Measurements from ENCODE around the gene NUP210.

Gene NUP210

DNA sequence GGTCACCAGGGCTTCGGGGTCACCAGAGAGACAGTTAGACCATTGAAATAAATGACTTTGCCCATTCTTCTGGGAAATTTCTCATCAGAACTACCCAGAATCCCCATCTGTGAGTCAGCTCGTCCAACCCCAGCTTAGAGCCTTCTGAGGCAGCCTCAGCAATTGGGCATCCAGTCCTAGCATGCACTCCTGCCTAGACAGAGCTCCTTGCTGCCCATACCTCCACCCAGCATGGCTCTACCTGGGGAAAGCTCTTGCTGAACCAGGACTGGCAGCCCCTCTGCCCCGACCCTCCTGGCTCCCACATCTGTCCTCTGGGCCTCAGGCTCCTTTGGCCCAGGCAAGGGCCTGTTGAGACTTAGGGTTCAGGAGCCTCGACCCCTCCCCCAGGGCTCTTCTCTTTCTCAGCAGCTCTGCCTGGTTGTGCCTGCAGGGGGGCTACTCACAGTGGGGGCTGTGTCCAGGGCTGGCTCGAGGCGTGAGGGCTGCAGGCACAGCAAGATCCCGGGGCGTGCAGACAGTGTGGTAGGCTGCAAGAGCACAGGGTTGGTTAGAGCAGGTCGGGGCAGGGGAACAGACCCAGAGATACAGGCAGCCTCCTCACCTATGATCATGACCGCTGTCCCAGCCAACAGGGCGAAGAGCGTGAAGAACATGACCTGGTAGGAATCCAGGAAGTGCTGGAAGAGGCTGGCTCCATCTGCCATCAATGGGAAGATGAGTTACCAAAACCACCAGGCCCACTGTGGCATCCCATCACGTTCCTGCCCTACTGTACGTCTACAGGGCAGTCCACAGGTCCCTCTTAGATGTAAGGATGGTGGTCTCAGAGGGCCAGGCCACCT lies 101.3 kb downstream of the NUP210 start:
- DNase-seq: no peak

DNA sequence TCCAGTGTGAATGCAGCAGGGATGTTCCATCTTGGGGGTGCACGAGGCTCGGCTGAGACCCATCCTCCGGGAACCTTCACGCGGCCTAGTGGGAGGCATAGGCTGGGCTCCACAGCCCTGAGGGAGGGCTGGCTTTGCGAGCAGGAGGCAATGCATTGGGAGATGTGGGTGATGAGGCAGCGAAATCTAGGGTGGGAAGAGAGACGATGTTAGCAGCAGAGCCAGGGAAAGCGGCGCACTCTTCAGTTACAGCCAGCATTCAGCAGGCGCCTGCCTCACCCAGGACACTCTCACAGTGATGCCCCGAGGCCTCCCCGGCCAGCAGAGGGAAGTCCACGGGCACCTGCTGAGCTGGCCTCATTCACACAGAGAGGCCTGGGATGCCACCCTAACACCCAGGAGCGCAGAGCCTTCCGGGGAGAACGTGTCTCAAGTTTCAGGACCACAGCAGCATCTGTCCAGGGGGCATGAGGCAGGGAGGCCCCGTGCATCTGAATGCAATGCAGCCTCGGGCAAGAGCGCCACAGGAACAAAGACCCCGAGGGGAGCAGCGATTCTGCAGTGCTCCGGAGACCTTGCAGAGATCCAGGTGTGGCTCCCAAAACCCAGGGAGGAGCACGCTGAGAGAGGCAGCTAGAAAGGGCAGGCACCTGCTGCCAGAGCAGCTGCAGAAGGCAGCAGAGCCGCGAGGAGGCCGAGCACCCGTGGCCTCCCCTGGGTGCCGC lies 102.4 kb downstream of the NUP210 start:
- DNase-seq: no peak

DNA sequence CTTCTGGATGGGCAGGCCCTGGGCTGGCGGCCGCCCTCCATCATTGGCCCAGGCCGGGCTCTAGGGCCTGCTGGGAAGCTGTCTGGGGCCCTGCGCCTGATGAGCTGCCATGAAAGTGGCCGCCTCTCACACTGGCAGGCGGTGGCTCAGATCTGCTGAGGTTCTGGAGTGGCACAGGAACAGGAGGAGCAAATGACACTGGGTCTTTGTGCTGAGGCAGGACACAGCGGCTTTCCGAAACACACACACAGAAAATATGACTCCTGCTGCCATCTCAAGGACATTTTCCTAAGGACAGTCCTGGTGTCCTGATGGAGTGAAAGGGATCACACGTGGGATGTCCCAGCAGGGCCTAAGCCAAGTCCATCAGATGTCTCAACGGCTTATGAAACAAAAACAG lies 103.5 kb downstream of the NUP210 start:
- DNase-seq: no peak

DNA sequence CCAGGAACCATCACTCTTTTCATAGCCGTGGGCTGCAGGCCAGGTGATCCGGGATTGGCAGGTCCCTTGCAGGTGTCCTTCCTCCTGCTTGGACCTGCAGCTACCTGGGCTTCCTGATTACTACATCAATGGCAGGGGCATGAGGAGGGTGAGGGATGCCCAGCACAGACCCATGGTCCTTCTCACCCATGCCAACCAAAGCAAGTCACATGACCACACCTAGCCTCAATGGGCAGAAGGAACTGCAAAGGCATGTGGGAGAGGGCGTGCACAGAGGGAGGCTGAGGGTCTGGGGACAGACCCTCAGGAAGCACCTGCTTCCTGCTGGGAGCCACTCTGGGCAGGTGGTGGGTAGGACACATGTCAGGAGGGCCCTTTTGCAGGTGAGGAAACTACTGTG lies 105.2 kb downstream of the NUP210 start:
- DNase-seq: no peak

DNA sequence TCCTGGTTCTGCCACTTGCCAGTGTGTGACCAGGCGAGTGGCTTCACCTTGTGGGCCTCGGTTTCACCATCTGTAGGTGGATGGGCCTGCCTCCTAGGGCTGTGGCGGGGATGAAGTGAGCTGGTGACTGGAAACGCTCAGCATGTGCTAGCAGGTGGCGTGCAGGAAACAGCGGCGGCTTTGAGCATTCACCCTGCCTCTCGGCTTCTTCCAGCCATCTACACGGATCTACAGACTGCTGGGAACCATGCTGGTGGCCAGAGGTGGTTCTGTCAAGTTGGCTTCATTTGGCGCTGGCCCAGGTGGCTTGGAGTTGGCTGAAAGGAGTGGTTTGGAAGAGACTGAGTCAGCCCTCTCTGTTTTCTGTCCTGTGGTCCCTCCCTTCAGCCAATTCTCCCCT lies 106.3 kb downstream of the NUP210 start:
- no peak for DNase-seq

DNA sequence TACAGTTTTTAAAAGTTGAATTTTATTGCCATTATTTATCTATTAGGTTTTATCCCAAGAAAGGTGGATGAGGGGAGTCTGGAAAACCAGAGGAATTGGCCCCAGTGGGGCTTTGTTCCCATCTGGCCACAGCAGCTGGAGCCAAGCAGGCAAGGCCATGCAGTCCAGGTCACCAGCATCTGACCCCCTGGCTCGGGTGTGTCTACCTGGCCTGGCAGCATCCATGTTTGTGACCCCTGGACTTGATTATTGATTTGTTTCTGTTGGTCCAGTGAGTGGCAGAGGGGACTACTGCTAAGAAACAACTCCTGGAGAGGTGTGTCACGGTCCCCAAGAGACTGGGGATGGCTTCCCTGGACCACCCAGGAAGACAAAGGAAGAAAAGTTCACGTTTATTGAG lies 111.1 kb downstream of the NUP210 start:
- no peak for DNase-seq

DNA sequence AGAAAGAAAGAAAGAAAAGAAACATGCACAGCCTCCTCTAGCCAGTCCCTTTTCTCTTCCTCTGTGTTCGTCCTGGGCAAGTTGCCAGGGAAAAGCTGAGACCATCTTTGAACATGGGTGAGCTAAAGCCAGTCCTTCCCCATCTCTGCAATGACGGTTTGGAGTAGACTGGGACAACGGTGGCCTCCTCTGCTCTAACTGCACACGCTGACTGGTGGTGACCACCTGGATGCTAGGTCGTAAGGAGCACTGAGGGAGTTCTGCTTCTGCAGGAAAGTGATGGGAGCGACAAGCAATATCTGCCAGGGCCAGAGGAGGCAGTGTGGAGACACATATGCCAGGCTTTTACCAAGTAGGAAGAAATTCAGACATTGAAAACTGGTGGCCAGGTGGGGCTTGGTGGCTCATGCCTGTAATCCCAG lies 111.7 kb downstream of the NUP210 start:
- DNase-seq: peak; percentile 21 to 44

DNA sequence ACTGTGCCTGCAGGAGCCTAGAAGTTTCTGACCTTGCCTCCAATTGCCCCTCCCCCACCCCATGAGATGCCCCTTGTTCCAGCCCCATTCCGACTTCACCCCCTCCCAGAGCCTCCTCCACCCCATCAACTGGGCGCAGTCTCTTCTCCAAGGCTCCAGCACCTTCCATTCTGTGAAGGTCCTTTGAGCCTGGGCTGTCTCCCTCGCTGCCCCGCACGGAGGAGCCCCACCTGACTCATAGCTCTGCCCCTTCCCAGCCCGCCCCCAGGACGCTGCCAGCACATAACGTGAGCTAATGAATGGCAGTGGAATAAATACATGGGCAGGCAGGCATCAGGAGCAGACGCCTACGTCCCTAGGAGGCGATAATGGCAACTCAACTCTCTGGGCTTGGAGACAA lies 113.1 kb downstream of the NUP210 start:
- DNase-seq: no peak

DNA sequence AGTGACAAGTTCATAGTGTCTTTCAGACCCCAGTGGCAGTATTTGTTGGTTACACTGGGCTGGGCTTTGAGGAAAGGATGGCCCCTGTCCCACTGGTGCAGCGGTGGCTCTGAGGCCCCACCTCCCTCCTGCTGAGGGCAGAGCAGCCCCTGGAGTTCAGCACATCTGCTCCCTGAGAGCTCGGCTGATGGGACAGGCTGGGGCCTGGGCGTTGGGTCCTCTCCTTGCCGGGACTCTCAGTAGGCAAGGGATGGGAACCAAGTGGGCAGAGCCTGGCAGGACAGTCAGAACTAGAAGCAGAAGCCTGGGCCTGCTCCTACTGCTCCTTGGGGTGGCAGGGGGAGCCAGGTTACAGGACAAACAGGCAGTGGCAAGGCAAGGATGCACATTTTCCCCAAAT lies 114.5 kb downstream of the NUP210 start:
- no peak for DNase-seq

DNA sequence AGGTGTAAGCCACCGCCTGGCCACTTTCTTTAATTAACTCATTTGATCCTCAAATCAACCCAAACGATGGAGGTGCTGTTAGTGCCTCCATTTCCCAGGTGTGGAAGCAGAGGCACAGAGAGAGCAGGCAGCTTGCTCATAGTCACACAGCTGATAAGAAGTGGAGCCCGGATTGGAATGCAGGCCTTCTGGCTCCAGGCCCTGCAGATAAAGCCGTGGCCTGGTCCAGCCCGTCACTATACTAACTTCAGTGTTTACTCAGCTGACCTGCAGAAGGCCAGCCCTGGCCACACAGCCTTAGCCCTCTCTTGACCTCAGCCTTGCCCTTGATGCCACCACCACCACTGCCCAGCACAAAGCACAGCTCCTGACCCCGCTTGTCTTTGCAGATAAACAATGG lies 116.7 kb downstream of the NUP210 start:
- DNase-seq: no peak

DNA sequence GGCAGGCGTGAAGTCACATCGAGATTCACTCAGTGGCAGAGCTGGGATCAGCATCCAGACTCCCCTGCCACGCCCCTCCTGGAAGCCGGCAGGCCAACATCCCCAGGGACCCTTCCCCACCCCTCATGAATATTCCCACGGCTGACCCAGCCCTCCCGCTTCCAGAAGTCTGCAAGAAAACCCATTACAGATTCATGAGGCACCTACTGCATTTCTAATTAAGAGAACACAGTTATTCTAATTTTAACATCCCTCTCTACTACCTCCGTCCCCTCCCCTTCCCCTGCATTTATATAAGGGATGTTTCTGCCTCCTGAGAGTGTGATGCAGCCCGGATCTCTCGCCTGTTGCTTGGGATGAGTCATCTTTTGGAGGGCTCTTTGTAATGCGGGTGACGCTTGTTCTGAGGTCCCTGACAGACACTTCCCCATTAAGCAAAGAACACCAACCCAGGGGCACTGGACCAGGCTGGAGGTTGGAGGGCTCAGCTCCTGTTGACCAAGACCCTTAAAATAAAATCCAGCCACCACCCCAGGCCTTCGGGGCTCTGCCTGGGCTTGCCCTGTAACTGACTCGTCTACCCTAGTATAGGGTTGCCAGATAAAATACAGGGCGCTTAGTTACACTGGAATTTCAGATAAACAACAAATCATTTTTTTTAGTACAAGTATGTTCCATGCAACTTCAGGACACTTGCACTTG lies 118.7 kb downstream of the NUP210 start:
- peak; percentile 70 to 77 for DNase-seq

DNA sequence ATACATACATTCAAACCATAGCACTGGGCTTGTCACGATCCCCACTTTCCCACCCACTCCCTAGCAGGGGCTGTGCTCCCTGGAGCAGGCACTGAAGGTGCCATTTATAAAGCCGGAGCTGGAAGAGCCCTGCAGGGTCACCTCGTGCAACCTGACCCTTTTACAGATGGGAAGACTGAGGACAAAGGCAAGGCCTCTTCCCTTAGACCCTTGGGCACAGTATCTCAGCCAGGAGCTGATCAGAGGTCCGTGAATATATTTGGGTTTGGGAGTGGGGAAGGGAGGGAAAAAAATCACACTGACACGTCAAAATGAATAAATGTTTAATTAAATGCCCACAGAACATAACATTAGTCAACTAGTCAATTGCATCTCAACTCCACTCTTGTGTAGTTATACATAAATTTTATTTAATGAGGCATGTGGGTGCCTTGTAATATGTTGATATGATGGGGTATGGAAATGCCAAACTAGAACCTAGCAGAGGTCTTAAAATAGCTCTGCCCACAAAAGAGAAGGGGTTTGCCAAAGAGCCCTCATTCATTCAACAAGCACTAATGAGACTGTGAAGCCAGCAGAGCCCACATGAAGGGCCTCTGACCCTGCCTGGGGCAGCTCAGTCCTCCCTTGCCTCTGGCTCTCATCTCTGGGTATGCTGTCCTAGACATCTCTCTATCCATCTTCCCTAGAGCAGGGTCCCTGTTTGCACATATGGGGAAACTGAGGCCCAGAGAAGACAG lies 119.4 kb downstream of the NUP210 start:
- no peak for DNase-seq

DNA sequence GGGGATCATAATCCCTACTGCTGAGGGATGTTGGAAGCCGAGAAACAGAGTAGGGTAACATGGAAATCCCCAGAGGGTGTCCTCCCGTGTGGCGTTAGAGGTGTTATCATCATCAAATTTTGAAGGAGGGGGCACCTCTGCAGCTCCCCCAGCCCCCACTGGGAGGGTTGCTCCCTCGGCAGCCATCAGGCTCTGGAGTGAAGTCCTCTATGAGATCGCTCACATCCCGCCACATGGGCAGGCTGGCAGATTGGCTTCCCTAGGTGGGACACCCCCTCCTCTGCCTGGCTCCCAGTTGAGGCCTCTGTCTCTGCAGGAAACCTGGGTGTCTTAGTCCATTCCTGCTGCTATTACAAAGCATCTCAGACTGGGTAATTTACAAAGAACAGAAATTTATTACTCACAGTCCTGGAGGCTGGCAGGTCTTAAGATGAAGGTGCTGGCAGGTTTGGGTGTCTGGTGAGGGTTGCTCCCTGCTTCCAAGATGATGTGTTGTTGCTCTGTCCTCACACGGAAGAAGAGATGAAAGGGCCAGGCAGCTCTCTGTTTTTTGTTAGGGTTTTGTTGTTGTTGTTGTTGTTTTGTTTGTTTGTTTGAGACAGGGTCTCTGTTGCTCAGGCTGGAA lies 120.5 kb downstream of the NUP210 start:
- DNase-seq: no peak

DNA sequence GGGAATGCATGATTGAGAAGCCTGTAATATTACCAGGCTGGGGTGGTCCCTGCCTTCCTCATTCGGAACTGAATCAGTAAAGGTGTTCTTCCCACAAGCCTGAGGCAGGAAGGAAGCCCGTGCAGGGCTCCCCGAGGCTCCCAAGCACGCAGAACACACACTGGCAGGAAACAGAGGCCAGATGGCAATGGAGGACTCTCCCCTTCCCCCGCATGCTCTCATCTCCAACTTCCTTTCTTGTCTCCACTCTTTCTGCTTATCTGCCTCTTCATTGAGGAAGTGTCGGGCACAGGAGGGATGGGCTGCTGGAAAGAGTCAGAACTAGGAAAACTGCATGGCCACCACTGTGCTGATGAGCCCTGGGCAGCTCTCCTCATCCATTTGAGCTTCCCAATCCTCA lies 123.5 kb downstream of the NUP210 start:
- DNase-seq: no peak

DNA sequence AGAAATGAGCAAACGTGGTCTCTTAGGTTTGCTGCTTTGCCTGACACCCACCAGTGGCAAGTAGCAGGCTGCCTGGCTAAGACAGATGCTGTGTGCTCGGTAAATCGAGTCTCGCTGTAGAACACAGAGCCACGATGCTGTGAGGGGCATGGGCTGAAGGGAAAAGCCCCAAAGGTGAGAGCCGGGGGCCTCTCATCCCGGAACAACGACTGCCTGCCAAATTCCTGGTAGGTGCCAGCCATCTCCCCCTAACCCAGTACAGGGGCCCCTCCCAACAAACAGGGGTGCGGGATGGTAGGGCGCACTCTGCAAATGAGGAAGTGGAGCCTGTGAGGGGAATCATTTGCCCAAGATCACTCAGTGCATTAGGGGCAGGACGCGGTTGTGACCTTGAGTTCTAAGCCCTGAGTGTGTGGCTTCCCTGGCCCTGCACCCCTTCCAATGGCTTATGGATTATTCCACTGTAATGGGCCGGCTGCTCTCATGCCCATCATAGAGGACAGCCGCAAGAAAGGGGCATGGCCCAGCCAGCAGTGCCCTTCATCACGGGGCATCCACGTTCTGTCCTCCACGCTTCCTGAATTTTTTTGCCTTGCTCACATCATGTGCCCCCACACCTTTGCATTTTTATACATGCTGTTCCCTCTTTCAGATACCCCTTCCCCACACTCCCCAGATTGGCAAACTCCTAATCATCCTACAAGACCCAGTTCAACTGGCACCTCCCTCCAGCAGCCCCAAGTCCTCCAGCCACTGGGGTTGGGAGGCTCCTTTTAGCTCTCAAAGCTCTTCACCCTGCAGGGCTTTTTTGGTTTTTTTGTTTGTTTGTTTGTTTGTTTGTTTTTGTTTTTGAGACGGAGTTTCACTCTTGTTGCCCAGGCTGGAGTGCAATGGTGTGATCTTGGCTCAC lies 125.4 kb downstream of the NUP210 start:
- DNase-seq: no peak

DNA sequence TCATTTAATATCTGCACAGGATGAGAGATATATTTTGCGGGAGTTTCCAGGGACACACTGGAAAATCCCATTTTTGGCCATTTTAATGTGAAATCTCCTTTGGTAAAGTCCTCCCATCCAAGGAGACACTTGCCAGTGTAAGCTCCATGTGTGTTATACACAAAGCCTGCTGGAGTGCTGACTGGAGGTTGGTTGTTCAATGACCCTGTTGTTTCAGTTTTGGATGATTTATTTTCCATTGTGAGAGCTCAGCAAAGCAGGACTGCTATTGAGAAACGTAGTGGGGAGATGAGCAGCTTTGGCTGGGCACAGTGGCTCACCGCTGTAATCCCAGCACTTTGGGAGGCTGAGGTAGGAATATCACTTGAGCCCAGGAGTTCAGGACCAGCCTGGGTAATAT lies 127.7 kb downstream of the NUP210 start:
- peak in 1 of 2 donors; percentile 7 for DNase-seq

DNA sequence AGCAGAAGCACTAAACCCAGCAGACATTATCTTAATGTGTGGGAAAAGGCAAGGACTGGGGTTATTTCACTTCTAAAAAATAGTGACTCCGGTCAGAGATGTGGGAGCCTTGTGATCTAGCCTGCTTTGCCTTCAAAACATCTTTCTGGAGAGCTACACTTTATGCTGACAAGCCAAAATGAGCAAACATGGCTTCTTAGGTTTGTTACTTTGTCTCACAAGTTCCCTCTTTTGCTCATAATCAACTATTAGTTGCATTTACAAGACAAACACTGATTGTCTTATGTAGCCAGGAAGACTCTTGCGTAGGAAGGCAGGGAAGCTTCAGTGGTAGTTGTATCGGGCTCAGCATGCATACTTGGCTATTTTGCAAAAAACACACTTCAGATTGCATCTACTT lies 129.2 kb downstream of the NUP210 start:
- DNase-seq: no peak

DNA sequence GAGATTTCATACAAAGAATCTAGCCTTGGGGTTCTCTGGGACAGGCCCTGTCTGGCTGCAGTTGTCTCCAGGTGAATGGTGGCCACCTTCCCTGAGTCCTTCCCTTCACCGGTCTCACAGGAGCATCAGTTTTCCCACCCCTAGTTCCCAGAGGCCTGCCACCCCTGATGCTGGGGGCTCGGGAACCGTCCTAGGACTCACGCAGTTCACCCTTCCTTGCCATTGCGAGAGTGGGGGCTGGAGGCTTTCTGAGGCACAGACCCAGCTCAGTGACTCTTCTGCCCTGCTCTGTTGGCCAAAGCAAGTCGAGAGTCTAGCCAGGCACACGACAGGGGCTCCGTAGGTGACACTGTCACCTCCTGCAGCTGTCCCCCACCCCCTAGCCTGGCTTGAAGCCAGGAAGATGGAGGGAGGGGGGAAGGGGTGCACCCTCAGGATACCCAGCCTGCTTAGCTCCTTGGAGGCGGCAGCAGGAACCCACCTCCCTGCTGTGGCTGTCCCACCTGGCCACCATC lies 130.3 kb downstream of the NUP210 start:
- no peak for DNase-seq

DNA sequence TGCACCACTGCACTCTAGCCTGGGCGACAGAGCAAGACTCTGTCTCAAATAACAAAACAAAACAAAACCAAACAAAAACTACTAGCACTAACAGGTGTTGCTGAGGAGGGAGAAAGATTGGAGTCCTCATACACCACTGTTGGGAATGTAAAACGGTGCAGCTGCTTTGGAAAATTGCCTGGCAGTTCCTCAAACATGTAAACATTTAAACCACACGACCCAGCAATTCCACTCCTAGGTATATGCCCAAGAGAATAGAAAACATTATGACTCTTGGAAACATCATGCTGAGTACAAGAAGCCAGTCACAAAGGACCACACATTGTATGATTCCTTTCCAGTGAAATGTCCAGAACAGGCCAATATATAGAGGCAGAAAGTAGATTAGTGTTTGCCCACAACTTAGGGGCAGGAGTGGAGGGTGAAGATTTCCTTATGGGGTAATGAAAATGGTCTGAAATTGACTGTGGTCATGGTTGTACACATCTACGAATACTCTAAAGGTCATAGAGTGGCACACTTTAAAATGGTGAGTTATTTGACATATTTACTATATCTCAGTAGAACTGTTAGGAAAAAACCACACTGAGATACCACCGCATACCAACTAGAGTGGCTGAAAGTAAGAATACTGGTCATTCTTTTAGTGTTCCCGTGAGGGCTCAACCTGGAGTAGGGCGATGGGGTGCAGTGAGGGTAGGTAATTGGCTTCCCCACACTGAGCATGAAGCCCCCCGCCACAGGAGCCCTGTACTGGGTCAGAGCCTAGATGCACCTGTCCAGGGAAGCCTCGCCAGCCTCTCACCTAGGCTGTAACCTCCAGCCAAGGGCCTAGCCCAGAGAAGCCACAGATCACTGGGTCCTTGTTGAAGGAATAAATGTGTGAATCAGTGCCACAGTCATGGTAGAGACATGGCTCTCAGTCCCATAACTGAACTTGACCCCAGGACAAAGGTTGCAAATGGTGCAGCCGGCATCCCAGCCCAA lies 131.1 kb downstream of the NUP210 start:
- no peak for DNase-seq

DNA sequence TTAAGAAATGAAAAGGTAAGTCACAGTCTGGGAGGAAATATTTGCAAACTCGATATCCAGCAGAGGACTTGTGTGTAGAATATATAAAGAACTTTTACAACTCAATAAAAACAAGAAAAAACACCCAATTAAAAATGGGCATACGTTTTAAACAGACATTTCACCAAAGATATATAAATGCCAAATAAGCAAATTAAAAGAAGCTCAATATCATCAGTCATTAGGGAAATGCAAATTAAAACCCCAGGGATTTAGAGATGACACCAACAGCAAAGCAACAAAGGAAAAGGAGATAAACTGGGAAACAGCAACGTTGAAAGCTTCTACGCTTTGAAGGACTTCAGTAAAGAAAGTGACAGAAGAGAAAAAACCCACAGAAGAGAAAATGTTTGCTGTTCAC lies 132.3 kb downstream of the NUP210 start:
- DNase-seq: no peak

Measured in inflammatory macrophage treated with lipopolysaccharide for 1 hour (primary cell).